Measurements from ENCODE around the gene SRGAP3.
"Not testable (repeated sequence)": the region's sequence is repeated elsewhere in the genome, so short reads cannot be mapped to it uniquely, and the experiment has no call there.

SRGAP3 gene

DNA sequence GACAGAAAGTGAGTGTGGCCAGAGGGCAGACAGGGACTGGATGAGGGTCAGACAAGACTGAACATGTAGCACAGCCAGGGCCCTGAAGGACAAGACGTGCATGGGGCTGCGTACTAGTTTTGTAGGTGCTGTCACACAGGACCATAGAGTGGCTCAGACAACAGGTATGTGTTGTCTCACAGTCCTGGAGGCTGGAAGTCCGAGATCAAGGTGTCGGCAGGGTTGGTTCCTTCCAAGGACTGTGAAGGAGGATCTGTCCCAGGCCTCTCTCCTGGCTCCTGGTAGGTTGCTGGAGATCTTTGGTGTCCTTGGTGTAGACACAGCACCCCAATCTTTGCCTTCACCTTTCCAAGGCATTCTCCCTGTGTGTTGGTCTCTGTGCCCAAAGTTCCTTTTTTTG, 136.4 kb downstream of the SRGAP3 start:
- no peak for DNase-seq (ENCODE audit: low read depth)

GRCh38 chr3:9111866-9112265, 137.6 kb downstream of the SRGAP3 start:
- DNase-seq (ENCODE audit: low read depth) = no peak

DNA sequence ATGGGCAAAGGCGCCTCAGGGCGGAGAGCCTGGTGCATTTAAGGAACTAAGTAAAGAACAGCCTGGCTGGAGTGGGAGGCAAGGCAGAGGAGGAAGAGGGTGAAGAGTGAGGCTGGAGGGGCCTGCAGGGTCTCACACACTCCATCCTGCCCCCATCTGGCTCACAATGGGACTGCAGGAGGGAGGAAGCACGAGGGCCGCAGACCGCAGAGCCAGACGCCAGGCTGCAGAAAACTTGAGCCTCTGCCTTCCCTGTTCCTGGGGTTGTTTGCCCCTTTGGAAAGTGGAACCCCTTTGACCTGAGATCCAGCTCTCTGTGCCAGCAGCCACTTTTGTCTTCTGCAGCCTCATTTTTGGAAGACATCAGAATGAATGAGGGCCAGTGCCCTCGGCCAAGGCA, 138.0 kb downstream of the SRGAP3 start:
- DNase-seq (ENCODE audit: low read depth) = no peak

GRCh38 chr3:9110802-9111201, 138.6 kb downstream of the SRGAP3 start:
- DNase-seq (ENCODE audit: low read depth) = no peak

- no peak for DNase-seq (ENCODE audit: low read depth)
These were observed 139.1 kb downstream of the SRGAP3 start for GRCh38 chr3:9110316-9110715.

DNA sequence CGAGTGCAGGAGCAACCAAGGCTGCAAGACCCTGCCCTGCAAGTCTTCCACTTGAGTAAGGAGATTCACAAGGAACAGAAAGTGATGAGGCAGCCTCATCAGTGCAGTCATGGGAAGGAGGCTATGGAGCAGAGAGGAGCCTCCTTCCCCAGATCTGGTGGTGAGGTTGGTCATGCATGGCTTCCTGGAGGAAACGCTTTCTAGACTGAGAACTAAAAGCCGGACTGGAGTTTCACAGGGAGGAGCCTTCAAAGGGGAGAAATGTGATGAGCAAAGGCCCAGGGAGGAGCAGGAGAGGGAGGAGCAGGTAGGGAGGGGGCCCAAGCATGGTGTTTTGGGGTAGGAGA, 139.9 kb downstream of the SRGAP3 start:
- no peak for DNase-seq (ENCODE audit: low read depth)

DNA sequence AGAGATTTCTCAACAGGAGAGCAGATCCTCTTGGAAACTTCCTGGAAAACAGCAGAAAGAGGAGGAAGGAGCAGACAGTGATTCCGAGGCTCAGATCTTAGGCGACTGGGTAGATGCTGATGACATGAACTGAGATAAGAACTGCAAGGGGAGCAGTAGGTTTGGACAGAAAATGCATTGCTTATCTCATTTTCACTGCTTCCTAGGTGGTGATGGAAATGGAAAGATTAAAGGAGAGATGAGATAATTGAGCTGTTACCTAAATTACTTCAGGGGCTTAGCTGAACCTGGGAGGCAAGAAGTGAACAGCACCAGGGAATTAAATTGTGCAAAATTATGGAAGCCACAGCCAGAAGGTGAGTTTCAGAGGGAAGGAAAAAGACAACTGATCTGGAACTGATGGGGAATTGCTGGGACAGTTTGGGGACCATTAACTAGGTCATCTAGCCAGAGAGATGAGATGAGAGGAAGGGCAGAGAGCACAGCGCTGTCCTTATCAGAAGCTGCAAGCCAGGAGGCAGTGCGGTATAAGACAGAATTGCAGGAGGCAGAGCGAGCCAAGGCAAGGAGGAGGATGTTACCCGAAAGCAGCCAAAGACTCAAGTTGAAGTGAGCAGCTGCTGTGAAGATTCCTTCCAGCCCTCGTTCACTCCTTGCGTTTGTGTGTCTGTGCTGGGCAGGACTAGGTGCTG, 140.4 kb downstream of the SRGAP3 start:
- no peak for DNase-seq (ENCODE audit: low read depth)

DNA sequence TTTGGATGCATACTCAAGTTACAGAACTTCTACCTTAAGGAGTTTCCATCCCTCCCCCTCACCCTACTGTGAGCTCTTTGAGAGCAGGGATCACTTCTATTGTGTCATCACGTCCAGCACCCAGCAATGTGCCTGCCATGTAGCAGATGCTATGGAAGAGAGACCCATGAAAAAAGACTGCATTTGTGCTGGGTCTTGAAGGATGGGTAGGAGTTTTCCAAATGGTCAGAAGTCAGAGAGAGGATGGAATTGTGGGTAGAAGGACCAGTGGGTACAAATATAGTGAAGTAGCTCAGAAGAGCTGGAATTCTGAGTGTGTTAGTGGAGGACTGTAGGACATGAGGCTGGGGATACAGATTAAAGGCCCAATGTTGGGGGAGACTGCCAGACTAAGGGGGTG, 141.7 kb downstream of the SRGAP3 start:
- no peak for DNase-seq (ENCODE audit: low read depth)

DNA sequence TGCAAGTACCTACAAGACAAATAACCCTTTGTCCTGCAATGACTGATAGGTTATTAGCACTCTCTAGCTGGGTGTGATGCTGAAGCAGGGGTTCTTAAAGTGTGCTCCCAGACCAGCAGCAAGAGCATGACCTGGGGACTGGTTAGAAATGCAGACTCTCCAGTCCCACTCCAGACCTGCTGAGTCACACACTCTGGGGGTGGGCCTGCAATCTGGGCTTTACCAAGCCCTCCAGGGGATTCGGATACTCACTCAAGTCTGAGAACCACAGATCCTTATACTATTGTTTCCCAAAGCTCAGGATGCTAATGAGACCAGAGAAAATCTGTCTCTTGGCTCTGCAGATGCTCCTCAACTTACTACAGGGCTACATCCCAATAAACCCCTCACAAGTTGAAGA, 144.0 kb downstream of the SRGAP3 start:
- DNase-seq (ENCODE audit: low read depth) = no peak

DNA sequence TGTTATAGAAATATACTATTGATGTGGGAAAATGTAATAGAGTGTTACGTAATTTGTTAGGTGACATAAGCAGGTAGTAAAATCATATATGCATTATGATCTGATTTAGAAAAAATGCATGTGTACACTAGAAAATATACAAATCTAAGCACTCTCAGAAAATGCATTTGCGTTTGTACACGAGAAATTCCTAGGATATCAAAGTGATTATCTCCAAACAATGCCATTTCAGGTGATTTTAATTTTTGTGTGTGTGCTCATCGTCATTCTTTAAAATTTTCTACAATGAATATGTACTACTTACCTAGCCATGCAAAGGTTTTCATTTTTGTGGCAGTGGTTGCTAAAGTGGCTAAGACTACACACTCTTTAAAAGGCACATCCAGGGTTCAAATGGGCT, 145.3 kb downstream of the SRGAP3 start:
- no peak for DNase-seq (ENCODE audit: low read depth)

DNA sequence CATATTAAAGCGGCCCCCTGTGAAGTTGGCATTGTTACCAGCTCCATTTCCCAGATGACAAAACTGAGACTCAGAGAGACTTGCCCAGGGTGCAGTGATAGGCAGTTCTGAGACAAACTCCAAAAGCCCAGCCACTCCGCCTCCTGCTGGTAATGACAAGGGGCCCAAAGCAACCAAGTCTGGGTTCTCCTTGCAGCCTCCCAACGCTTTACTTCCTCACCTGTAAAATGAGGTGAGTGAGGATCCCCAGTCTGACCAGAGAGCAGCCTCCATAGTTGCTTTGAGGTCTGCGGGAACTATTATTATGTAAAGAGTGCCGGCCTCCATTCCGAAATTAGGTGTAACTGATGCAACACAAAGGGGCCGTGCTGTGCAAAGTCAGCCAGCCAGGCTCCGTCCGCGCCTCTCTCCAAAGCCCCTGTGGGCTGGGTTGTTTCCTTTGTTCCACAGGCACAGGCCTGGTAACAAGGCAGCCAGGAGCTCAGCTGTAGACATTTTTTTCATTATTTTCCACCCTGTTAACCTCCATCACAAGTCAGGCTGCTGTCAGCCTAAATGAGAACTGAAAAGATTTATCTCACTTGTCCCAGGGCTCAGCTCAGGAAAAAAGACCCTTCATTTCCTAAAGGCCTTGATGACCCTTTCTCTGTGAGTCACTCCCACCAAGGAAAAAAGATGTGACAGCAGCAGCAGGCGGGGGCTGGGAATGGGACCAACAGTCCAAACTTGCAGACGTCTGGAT, 147.0 kb downstream of the SRGAP3 start:
- no peak for DNase-seq (ENCODE audit: low read depth)

DNA sequence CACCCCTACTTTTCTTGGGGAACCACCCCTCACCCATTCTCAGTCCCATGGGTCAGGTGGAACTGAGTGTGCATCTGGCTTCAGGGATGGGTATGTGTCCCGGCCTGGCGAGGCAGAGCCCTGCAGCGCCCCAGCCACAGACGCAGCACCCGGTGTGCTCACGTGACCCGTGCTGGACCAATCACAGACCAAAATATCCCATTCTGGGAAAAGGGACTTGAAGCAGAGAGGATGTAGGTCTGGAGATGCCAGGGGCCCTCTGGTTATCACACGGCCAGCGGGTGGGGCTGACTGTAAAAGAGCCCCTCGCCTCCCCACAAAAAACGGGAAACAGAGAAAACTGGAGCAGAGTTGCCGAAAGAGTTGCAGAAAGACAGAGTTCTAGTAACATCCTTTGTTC, 148.2 kb downstream of the SRGAP3 start:
- no peak for DNase-seq (ENCODE audit: low read depth)

DNA sequence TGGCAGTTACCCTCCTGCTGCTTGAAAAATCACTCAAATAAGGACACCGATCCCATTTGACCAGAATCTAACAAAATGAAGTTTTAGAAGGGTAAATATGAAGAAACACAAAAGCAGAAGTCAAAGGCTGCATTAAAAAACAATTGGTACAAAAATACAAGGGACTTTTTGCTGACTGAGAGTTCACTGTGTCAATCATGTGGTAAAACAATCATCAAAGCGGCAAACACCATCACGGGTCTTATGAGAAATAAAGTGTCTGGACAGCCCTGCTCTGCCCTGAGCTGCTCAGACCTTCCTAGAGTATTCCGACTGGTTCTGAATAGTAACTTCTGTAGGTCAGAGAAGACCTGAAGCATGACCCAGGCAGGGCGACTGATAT, 148.9 kb downstream of the SRGAP3 start:
- DNase-seq (ENCODE audit: low read depth) = no peak

- no peak for DNase-seq (ENCODE audit: low read depth)
These were observed 149.5 kb downstream of the SRGAP3 start for GRCh38 chr3:9099702-9100512.

DNA sequence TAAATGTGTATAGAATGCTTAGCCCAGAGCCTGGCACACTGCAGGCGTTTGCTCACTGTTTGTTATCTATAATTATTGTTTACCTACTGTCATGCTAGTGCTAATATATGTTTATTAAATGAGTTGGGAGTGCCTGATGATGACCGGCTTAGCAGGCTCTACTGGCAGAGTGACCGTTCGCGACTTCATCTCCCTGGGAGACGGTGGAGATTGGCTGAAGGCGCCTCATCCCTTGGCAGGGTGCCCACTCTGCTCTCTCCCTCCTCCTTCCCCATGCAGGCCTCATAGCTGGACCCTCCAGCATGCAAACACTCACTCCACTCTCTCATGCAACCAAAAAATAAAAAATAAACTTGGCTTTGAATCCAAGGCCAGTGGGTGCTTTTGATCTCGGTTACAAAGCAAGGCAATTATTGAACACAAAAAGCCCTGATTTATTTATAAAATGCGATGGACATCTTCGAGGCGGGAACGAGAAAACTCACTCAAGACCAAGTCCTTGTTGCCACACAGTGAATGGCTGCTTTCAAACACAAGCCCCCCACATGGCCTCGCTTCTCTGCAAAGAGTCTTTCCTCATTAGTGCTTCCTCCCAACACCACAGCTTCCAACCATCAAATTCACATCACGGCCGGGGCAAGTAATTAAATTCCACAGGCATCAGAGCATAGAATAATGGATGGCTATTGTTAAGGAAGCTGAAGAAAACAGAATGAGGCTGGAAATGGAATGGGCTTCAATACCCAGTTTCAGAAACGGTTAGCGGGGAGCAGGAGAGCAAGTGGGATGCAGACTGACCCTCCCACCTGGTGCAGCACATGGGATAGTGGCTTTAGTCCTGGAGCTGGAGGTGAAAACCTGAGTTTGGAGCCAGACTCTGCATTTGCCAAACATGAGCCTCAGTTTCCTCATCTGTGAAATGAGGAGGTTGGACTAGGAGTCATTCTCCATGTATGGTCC, 150.4 kb downstream of the SRGAP3 start:
- DNase-seq (ENCODE audit: low read depth) = no peak

GRCh38 chr3:9097495-9097894, 152.0 kb downstream of the SRGAP3 start:
- no peak for DNase-seq (ENCODE audit: low read depth)

- DNase-seq (ENCODE audit: low read depth) = no peak
These were observed 157.8 kb downstream of the SRGAP3 start for GRCh38 chr3:9091486-9092235.

- DNase-seq (ENCODE audit: low read depth) = no peak
These were observed 160.7 kb downstream of the SRGAP3 start for GRCh38 chr3:9088441-9089353.

DNA sequence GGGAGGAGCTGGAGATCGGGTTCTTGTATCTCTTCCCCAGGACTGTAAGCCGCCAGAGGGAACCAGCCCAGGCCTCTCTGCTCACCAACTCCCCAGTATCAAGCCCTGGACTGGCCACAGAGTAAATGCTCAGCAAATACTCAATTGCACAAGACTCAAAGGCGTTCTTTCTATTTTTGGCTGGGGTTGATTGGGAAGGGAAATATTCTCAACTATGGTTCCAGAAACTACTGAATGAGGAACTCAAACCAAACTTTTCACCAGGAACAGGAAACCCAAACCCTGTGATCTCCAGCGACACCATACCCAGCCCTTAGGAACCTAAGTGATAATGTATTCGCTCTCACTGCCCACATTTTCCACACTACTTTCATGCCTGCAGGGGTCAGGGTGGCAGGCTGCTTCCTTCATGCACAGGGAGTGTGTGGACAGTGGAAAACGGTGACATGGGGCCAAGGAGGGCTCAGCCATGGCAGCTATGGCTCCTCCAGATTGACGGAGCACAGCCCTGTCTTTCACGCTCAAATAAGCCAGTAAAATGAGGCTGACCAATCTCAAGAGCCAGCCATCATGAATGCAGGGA, 161.5 kb downstream of the SRGAP3 start:
- DNase-seq (ENCODE audit: low read depth) = no peak

DNA sequence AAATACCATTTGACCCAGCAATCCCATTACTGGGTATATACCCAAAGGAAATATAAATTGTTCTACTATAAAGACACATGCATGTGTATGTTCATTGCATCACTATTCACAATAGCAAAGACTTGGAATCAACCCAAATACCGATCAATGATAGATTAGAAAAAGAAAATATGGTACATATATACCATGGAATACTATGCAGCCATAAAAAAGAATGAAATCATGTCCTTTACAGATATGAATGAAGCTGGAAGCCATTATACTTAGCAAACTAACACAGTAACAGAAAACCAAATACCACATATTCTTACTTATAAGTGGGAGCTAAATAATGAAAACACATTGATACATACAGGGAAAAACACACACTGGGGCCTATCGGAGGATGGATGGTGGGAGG, 164.0 kb downstream of the SRGAP3 start:
- not testable (repeated sequence) for DNase-seq (ENCODE audit: low read depth)

Data from iris pigment epithelial cell (primary cell).